PC-9 (cell line): ENCODE data around the gene ZBTB11. TPM values are rescaled to one million over a fixed set of nuclear protein-coding genes. Genes with fewer than 3 reads are reported as not detected.
A peak's percentile ranks its signal among the peaks of the same experiment; 100 is the strongest.

Experiments
- BruUV-seq: library from RNA; stranded (reverse); fragments of 400-500 nt; replicated peaks from 2 replicates; lab custom pipeline; 2021; lab: Mats Ljungman, UMichigan
- CTCF ChIA-PET: fragments of 300-600 bp; sonication (Branson Sonifier 250); formaldehyde crosslinking; loops from one replicate; lab custom pipeline; 2022; ENCODE audit warnings: antibody characterized with exemption; lab: Charles Lee
- POLR2A ChIA-PET: fragments of 300-600 bp; sonication (Branson Sonifier 250); formaldehyde crosslinking; loops from one replicate; lab custom pipeline; 2022; ENCODE audit warnings: antibody characterized with exemption; ENCODE audit not compliant: unreplicated experiment; lab: Charles Lee
- DNase-seq, 2 experiments: peaks; one replicate each; pipeline versions ENCODE4 v3.0.0 to v3.0.0-alpha.2; 2015 to 2022; ENCODE audit warnings: mixed read lengths in 1 of 2
- H2AFZ ChIP-seq: fragments of 200-600 bp; sonication (generic); 2 replicates; pipeline ENCODE4 v1.8.1; 2017; ENCODE audit warnings: antibody characterized with exemption
- H3F3A ChIP-seq: fragments of 200-600 bp; sonication (generic); 2 replicates; pipeline ENCODE4 v1.8.1; 2017; ENCODE audit warnings: antibody characterized with exemption, mild to moderate bottlenecking, low read depth; ENCODE audit not compliant: insufficient read depth
- H3K27ac ChIP-seq: fragments of 200-600 bp; sonication (generic); 2 replicates; pipeline ENCODE4 v1.6.1; 2016; ENCODE audit warnings: mixed run types
- H3K27me3 ChIP-seq: fragments of 200-600 bp; sonication (generic); 2 replicates; pipeline ENCODE4 v1.6.1; 2016; ENCODE audit warnings: low read depth, mixed run types; ENCODE audit not compliant: insufficient read depth
- H3K36me3 ChIP-seq: fragments of 200-600 bp; sonication (generic); 2 replicates; pipeline ENCODE4 v1.6.1; 2016; ENCODE audit warnings: low read depth, mixed run types
- H3K4me1 ChIP-seq: fragments of 200-600 bp; sonication (generic); replicated peaks from 2 replicates; pipeline ENCODE4 v1.6.1; 2016; ENCODE audit warnings: mixed run types; ENCODE audit not compliant: insufficient read depth
- H3K4me2 ChIP-seq: fragments of 200-600 bp; sonication (generic); 2 replicates; pipeline ENCODE4 v1.6.1; 2017; ENCODE audit warnings: mixed run types
- H3K4me3 ChIP-seq: fragments of 200-600 bp; sonication (generic); 2 replicates; pipeline ENCODE4 v1.6.1; 2016; ENCODE audit warnings: mixed run types
- H3K79me2 ChIP-seq: fragments of 200-600 bp; sonication (generic); 2 replicates; pipeline ENCODE4 v1.6.1; 2017; ENCODE audit warnings: low read depth, mixed run types
- H3K9me2 ChIP-seq: fragments of 200-600 bp; sonication (generic); 2 replicates; pipeline ENCODE4 v1.8.1; 2017; ENCODE audit warnings: mild to moderate bottlenecking; ENCODE audit not compliant: insufficient read depth
- H3K9me3 ChIP-seq: fragments of 200-600 bp; sonication (generic); 2 replicates; pipeline ENCODE4 v1.8.1; 2016; ENCODE audit warnings: low read depth; ENCODE audit not compliant: insufficient read depth
- H4K20me1 ChIP-seq: fragments of 200-600 bp; sonication (generic); 2 replicates; pipeline ENCODE4 v1.8.1; 2017; ENCODE audit not compliant: insufficient read depth
- EZH2 ChIP-seq: fragments of 200-600 bp; sonication (generic); IDR thresholded peaks from 2 replicates; pipeline ENCODE4 v1.8.0; 2017; ENCODE audit warnings: antibody characterized with exemption, low read depth
- intact Hi-C: fragments of 100-400 bp; cut with micrococcal nuclease; formaldehyde crosslinking; loops from one replicate; pipeline ENCODE4 v1.10.0; 2022; ENCODE audit not compliant: unreplicated experiment
- total RNA-seq: library from RNA; stranded (reverse); gene quantifications from 2 replicates; pipeline ENCODE4 v1.2.3, GENCODE V29; 2021
- TF ChIP-seq, protein P1 (sequence below): fragments of 200-600 bp; sonication (generic); conservative IDR thresholded peaks from 2 replicates; pipeline ENCODE4 v1.6.1; 2017; ENCODE audit warnings: mixed run types, antibody characterized with exemption, mild to moderate bottlenecking, moderate library complexity

Gene ZBTB11
- total RNA-seq, 1 experiment from 2014 or later = 22.1 TPM

DNA sequence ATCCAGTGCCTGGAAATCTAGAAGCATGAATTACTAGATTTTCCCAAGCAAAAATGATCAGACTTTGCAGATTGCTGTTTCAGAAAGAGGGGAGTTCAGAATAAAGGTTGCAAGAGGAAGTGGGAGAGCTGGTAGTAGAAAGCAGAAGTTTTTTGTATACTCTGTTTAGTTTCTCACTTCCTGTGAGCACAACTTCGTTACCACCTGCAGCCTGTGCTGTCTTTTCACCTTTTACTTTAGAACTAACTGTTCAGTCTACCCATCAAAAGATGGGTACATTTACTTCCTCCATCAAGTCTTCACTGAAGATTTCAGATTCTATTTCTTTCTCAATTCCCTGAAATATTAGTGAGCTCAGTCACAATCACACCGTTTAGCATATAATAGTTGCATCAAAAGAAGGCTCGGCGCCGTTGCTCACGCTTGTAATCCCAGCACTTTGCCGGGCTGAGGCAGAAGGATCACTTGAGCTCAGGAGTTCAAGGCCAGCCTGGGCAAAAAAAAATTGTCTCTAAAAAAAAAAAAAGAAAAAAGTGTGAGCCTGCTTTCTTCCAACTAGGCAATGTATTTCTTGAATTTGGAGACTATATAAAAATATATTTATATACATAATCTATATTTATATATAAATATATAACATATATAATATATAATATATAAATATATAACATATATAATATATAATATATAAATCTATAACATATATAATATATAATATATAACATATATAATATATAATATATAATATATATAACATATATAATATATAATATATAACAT, 45.7 kb upstream of the ZBTB11 start:
- H3K9me2 ChIP-seq = no peaks in the 10 kb centered on the region
- DNase-seq = no peak
- H3F3A ChIP-seq = 0 out of 2 replicates have a peak, but pooled peaks cover 11% of the 10 kb centered on the region
- POLR2A ChIA-PET = interaction anchor here (0.6 kb wide), 1 partner anchor 1230 kb away, joined by 3 read pairs; the partner anchor contains the start of gene TMEM45A
- TF ChIP-seq, protein P1, sequence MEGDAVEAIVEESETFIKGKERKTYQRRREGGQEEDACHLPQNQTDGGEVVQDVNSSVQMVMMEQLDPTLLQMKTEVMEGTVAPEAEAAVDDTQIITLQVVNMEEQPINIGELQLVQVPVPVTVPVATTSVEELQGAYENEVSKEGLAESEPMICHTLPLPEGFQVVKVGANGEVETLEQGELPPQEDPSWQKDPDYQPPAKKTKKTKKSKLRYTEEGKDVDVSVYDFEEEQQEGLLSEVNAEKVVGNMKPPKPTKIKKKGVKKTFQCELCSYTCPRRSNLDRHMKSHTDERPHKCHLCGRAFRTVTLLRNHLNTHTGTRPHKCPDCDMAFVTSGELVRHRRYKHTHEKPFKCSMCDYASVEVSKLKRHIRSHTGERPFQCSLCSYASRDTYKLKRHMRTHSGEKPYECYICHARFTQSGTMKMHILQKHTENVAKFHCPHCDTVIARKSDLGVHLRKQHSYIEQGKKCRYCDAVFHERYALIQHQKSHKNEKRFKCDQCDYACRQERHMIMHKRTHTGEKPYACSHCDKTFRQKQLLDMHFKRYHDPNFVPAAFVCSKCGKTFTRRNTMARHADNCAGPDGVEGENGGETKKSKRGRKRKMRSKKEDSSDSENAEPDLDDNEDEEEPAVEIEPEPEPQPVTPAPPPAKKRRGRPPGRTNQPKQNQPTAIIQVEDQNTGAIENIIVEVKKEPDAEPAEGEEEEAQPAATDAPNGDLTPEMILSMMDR = no peak
- TF ChIP-seq EZH2 = no peak
- H3K27ac ChIP-seq = no peak overlapping the region
- H3K79me2 ChIP-seq = peaks cover 18% of the 10 kb centered on the region
- no peaks in the 10 kb centered on the region for H3K9me3 ChIP-seq
- H2AFZ ChIP-seq = 0 out of 2 replicates have a peak overlapping the region, but pooled peaks have one; percentile 21
- H3K4me3 ChIP-seq = no peak overlapping the region
- CTCF ChIA-PET = no interaction called here
- no peak overlapping the region for H3K4me2 ChIP-seq
- H3K4me1 ChIP-seq = peaks cover 10% of the 10 kb centered on the region
- no peaks in the 10 kb centered on the region for H3K36me3 ChIP-seq
- no peaks in the 10 kb centered on the region for H4K20me1 ChIP-seq
- BruUV-seq = no TSS peak
- intact Hi-C loops = no loop called here
- no peaks in the 10 kb centered on the region for H3K27me3 ChIP-seq

DNA sequence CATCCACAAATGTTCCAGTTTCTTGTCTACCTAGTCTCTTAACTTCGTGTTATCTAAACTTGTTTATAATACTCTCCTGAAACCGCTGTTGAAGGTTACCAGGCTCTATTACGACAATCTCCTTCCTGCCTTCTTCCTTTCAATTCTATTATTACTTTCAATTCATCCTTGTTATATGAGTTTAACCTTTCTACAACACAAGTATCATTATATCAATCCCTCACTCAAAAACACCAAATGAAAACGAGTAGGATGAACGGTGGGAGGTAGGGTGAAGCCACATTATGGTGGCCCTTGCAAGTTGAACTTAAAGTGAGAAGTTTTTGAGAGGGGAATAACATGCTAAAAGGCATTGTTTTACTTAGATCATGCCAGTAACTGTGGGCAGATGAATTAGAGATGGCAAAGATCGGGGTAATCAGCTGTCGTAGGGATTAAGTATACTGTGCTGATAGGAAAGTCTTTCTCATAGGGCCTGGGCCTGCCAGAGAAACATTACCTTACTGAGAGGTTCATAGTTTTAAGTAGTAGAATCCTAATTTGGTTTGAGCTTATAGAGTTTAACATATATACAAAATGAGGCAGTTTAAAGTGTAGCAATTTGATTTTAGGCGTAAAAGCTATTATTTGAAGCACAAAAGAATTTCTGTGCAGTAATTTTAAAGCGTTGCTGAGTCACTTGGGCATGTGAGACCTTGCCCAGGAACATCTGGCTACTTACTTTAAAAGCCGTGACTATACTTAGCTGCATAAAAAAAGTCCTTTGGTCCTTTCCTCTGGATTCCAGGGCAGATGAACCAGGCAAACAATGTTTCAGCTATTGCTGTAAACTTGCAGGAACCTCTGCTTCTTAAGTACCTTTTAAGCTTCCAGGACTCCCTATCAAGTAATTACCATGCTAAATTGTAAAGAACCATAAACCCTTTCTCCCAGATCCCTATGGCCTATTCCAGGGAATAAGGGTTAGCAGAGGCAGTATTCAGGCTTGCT, 44.2 kb upstream of the ZBTB11 start:
- no peaks in the 10 kb centered on the region for H3K9me2 ChIP-seq
- H3K27ac ChIP-seq = no peak overlapping the region
- H3K27me3 ChIP-seq = no peaks in the 10 kb centered on the region
- 0 out of 2 replicates have a peak, but pooled peaks cover 11% of the 10 kb centered on the region for H3F3A ChIP-seq
- no peaks in the 10 kb centered on the region for H3K36me3 ChIP-seq
- no TSS peak for BruUV-seq
- ChIA-PET POLR2A (no interaction called here), CTCF (no interaction called here)
- H3K4me2 ChIP-seq = no peak overlapping the region
- no peaks in the 10 kb centered on the region for H3K9me3 ChIP-seq
- TF ChIP-seq EZH2 = no peak
- TF ChIP-seq, protein P1 = no peak
- no peaks in the 10 kb centered on the region for H4K20me1 ChIP-seq
- H3K4me1 ChIP-seq = peaks cover 7% of the 10 kb centered on the region
- intact Hi-C loops = no loop called here
- H3K79me2 ChIP-seq = peaks cover 12% of the 10 kb centered on the region
- H2AFZ ChIP-seq = peak overlapping the region; percentile 55; the same call in 1 of the 2 replicates
- no peak for DNase-seq
- H3K4me3 ChIP-seq = no peak overlapping the region

DNA sequence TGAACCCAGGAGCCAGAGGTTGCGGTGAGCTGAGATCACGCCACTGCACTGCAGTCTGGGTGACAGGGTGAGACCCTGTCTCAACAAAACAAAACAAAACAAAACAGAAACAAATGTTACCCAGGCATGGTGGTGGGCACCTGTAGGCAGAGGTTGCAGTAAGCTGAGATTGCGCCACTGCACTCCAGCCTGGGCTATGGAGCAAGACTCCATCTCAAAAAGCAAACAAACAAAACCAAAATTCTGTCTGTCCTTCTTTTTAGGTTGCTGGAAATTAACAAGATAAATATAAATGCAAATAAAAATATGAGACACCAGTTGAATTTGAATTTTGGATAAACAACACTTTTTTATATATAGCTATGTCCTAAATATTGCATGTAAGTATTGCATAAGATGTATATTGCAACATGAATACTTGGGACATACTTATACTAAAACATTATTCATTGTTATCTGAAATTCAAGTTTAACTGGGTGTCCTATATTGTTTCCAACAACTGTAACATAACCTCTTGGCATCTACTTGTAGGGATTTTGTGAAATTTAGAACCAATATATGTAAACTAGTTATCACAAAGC, 42.8 kb upstream of the ZBTB11 start:
- intact Hi-C loops = no loop called here
- Histone ChIP-seq H3K9me3 (no peaks in the 10 kb centered on the region), H3F3A (0 out of 2 replicates have a peak, but pooled peaks cover 11% of the 10 kb centered on the region), H3K9me2 (0 out of 2 replicates have a peak, but pooled peaks cover 3% of the 10 kb centered on the region), H3K79me2 (no peaks in the 10 kb centered on the region), H2AFZ (no peak overlapping the region), H3K27me3 (no peaks in the 10 kb centered on the region), H3K4me3 (no peak overlapping the region), H3K36me3 (no peaks in the 10 kb centered on the region), H3K27ac (no peak overlapping the region), H4K20me1 (no peaks in the 10 kb centered on the region), H3K4me1 (no peaks in the 10 kb centered on the region), H3K4me2 (no peak overlapping the region)
- TF ChIP-seq EZH2 = no peak
- TF ChIP-seq, protein P1 = no peak
- BruUV-seq = no TSS peak
- ChIA-PET POLR2A (no interaction called here), CTCF (no interaction called here)
- no peak for DNase-seq
